ENCODE measurements around the gene ZNF678. TPM values are rescaled to one million over a fixed set of nuclear protein-coding genes. Genes with fewer than 3 reads are reported as not detected.
A peak's percentile ranks its signal among the peaks of the same experiment; 100 is the strongest.

The ZNF678 gene
- total and polyA plus RNA-seq, 7 donors: 1.2 to 15.3 (median 5.3) TPM

GRCh38 chr1:227532019-227532619 is 31.2 kb upstream of the ZNF678 start:
- H3K27me3 ChIP-seq: no peaks in the 10 kb centered on the region
- intact Hi-C loops (cut with DNase I): no loop called here
- H3K4me1 ChIP-seq: no peaks in the 10 kb centered on the region
- H3K27ac ChIP-seq: no peak overlapping the region
- peaks cover 20 to 33% (median 22%) of the 10 kb centered on the region in 4 donors for H3K9me3 ChIP-seq
- 92 to 95% methylated on average over 3 of the region's 3 CpGs for WGBS, 2 donors
- no peak for DNase-seq
- H3K4me3 ChIP-seq: no peak overlapping the region
- no peak for TF ChIP-seq POLR2AphosphoS5 (IDR thresholded peaks at IDR 0.05)
- no peak for TF ChIP-seq CTCF (IDR thresholded peaks at IDR 0.05)
- TF ChIP-seq EP300 (IDR thresholded peaks at IDR 0.05): no peak
- TF ChIP-seq POLR2A (IDR thresholded peaks at IDR 0.05): no peak
- H3K36me3 ChIP-seq: peaks cover 0 to 12% (median 3%) of the 10 kb centered on the region in 4 donors

GRCh38 chr1:227540170-227541098 is 22.9 kb upstream of the ZNF678 start:
- Histone ChIP-seq H3K27me3 (no peaks in the 10 kb centered on the region), H3K9me3 (peaks cover 0 to 8% (median 2%) of the 10 kb centered on the region in 4 donors), H3K36me3 (no peaks in the 10 kb centered on the region), H3K4me3 (no peak overlapping the region), H3K4me1 (peaks cover 0 to 19% (median 17%) of the 10 kb centered on the region in 4 donors), H3K27ac (no peak overlapping the region)
- 92 to 94% methylated on average over 5 of the region's 5 CpGs for WGBS, 2 donors
- intact Hi-C loops (cut with DNase I): loop anchor here (5.0 to 10.0 kb wide), 3 partner anchors 58 to 544 kb away; partner anchors contain the start of genes ARF1 and WNT9A
- no peak for DNase-seq
- TF ChIP-seq POLR2AphosphoS5 (IDR thresholded peaks at IDR 0.05): no peak
- no peak for TF ChIP-seq EP300 (IDR thresholded peaks at IDR 0.05)
- no peak for TF ChIP-seq POLR2A (IDR thresholded peaks at IDR 0.05)
- no peak for TF ChIP-seq CTCF (IDR thresholded peaks at IDR 0.05)

- WGBS, 2 donors: 95 to 97% methylated on average over 5 of the region's 5 CpGs
- no peak overlapping the region for H3K4me3 ChIP-seq
- H3K27me3 ChIP-seq: no peaks in the 10 kb centered on the region
- intact Hi-C loops (cut with DNase I): loop anchor here (5.0 to 10.0 kb wide), 3 partner anchors 59 to 544 kb away; partner anchors contain the start of genes ARF1 and WNT9A
- DNase-seq: no peak
- peaks cover 0 to 8% (median 2%) of the 10 kb centered on the region in 4 donors for H3K9me3 ChIP-seq
- H3K36me3 ChIP-seq: no peaks in the 10 kb centered on the region
- H3K4me1 ChIP-seq: peaks cover 0 to 19% (median 17%) of the 10 kb centered on the region in 4 donors
- TF ChIP-seq CTCF (IDR thresholded peaks at IDR 0.05) (no peak), POLR2A (IDR thresholded peaks at IDR 0.05) (no peak), EP300 (IDR thresholded peaks at IDR 0.05) (no peak), POLR2AphosphoS5 (IDR thresholded peaks at IDR 0.05) (no peak)
- no peak overlapping the region for H3K27ac ChIP-seq
Measured at GRCh38 chr1:227541129-227541528, 22.2 kb upstream of the ZNF678 start.

- intact Hi-C loops (cut with DNase I): loop anchor here (2.0 to 10.0 kb wide), 4 partner anchors 59 to 543 kb away; partner anchors contain the start of genes ARF1 and WNT9A
- peak; percentile 68 for DNase-seq
- H3K27ac ChIP-seq: peak overlapping the region; percentile 69 to 82 (median 76)
- H3K4me1 ChIP-seq: peaks cover 0 to 19% (median 17%) of the 10 kb centered on the region in 4 donors
- H3K36me3 ChIP-seq: no peaks in the 10 kb centered on the region
- TF ChIP-seq POLR2A (IDR thresholded peaks at IDR 0.05) (no peak), CTCF (IDR thresholded peaks at IDR 0.05) (no peak), EP300 (IDR thresholded peaks at IDR 0.05) (no peak), POLR2AphosphoS5 (IDR thresholded peaks at IDR 0.05) (no peak)
- WGBS, 2 donors: 25 to 36% methylated on average over 32 of the region's 32 CpGs
- peaks cover 0 to 3% (median under 1%) of the 10 kb centered on the region in 4 donors for H3K9me3 ChIP-seq
- peak overlapping the region; percentile 63 to 90 (median 77) for H3K4me3 ChIP-seq
- H3K27me3 ChIP-seq: no peaks in the 10 kb centered on the region
Measured at GRCh38 chr1:227541796-227542152, 21.6 kb upstream of the ZNF678 start.

Data from sigmoid colon (tissue), 7 donors.